ENCODE results near the gene DPYSL4.

Gene DPYSL4

DNA sequence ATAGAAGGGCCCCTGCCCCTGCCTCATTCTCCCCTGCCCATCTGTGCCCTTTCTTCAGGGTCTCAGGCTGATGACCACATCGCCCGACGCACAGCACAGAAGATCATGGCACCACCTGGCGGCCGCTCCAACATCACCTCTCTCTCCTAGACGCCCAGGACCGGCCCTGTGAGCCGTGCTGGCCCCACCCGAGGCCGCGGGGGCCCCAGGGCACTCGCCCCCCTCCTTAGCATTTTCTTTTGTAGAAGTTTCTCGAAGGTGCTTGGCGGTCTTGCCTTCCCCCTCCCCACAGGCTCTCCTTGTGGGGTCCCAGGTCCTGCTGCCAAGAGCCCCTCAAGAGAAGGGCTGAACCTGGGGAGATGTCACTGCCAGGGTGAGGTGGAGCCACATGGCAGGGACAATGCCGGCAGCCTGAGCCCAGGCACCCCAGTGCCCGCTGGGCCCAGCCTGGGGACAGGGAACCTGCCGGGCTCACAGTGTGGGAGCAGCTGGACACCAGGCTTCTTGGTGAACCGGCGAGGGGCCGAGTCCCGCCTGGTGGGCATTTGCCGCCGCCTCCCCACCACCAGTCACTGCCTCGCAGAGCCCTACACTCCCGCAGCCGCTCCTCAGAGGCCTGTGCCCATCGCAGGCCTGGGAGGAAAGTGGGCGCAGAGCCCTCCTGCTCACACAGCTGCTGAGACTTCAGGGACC lies 18.2 kb downstream of the DPYSL4 start:
- in situ Hi-C loops (cut with MboI; ENCODE audit: low sequenced_read_pairs): loop anchor here (25.0 kb wide), 1 partner anchor 457 kb away; no protein-coding TSS in a partner anchor

GRCh38 chr10:132205650-132206376 lies 19.1 kb downstream of the DPYSL4 start:
- in situ Hi-C loops (cut with MboI; ENCODE audit: low sequenced_read_pairs): loop anchor here (25.0 kb wide), 1 partner anchor 456 kb away; no protein-coding TSS in a partner anchor

- in situ Hi-C loops (cut with MboI; ENCODE audit: low sequenced_read_pairs): loop anchor here (25.0 kb wide), 1 partner anchor 456 kb away; no protein-coding TSS in a partner anchor
Measured at GRCh38 chr10:132206377-132206745, 19.6 kb downstream of the DPYSL4 start.

GRCh38 chr10:132206806-132207535 lies 20.2 kb downstream of the DPYSL4 start:
- in situ Hi-C loops (cut with MboI; ENCODE audit: low sequenced_read_pairs): loop anchor here (25.0 kb wide), 1 partner anchor 455 kb away; no protein-coding TSS in a partner anchor

DNA sequence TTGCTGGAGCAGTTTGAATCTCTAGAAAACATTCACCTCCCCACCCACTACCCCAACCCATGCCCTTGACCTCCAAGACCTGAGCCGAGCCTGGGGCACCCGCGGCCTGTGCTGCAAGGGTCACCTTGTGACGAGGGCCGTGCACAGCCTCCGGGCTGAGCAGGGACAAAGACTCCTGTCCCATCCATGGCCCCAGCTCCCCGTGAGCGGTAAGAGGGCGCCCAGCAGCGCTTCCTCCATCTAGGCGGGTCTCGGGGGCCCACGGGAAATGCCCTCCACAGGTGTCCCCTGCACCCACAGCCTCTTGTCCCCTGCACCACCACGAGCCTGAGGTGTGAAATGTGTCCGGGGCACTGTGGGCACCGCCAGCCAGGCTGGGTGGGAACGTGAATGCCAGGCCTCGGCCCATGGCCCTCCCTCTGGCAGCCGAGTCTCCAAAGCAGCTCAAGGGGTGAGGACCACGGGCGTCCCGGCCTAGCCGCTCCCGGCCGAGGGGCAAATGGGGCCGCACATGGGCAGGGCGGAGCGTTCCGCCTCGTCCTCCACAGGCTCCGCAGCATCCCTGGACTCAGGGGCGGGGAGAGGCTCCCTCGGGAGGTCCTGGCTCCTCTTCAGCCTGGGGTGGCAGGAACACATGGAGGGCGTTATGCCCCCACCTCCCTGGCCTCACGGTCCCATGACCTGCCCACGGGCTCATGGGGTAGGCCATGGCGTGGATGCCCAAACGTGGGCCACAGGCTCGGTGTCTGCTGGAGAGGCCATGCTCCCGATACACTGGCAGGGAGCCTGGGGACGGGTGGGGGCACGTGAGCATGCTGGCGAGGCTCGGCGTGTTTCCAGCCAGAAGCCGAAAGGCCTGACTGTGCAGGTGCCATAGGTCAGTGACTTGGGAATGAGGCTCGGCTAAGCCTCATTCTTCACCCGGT lies 21.1 kb downstream of the DPYSL4 start:
- in situ Hi-C loops (cut with MboI; ENCODE audit: low sequenced_read_pairs): loop anchor here (25.0 kb wide), 1 partner anchor 455 kb away; no protein-coding TSS in a partner anchor

- in situ Hi-C loops (cut with MboI; ENCODE audit: low sequenced_read_pairs): loop anchor here (25.0 kb wide), 1 partner anchor 454 kb away; no protein-coding TSS in a partner anchor
Measured at GRCh38 chr10:132208462-132209050, 21.8 kb downstream of the DPYSL4 start.

GRCh38 chr10:132209130-132209529 lies 22.4 kb downstream of the DPYSL4 start:
- in situ Hi-C loops (cut with MboI; ENCODE audit: low sequenced_read_pairs): loop anchor here (25.0 kb wide), 1 partner anchor 453 kb away; no protein-coding TSS in a partner anchor

- in situ Hi-C loops (cut with MboI; ENCODE audit: low sequenced_read_pairs): loop anchor here (25.0 kb wide), 1 partner anchor 452 kb away; no protein-coding TSS in a partner anchor
Measured at GRCh38 chr10:132209978-132210530, 23.3 kb downstream of the DPYSL4 start.

DNA sequence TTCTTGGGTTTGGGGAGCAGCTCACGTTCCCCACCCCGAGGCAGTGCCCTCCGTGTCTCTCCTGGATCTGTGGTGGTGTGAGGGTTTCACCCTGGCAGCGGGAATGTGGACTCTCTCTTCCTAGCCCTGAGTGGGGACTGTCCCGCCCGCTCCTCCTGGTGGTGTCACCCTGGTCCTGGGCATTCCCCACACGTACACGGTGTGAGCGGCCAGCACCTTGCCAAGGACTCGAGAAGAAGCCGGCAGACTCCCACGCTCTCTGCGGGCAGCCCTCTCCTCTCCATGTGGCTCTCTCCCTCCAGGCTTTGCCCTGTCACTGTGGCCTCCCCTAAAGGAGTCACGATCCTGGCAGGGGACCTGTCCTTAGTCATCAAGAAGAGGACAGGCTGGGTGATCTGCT lies 24.0 kb downstream of the DPYSL4 start:
- in situ Hi-C loops (cut with MboI; ENCODE audit: low sequenced_read_pairs): loop anchor here (25.0 kb wide), 1 partner anchor 452 kb away; no protein-coding TSS in a partner anchor

GRCh38 chr10:132211246-132211645 lies 24.5 kb downstream of the DPYSL4 start:
- in situ Hi-C loops (cut with MboI; ENCODE audit: low sequenced_read_pairs): loop anchor here (25.0 kb wide), 1 partner anchor 451 kb away; no protein-coding TSS in a partner anchor

GRCh38 chr10:132212816-132213215 lies 26.1 kb downstream of the DPYSL4 start:
- in situ Hi-C loops (cut with MboI; ENCODE audit: low sequenced_read_pairs): loop anchor here (25.0 kb wide), 1 partner anchor 449 kb away; no protein-coding TSS in a partner anchor

DNA sequence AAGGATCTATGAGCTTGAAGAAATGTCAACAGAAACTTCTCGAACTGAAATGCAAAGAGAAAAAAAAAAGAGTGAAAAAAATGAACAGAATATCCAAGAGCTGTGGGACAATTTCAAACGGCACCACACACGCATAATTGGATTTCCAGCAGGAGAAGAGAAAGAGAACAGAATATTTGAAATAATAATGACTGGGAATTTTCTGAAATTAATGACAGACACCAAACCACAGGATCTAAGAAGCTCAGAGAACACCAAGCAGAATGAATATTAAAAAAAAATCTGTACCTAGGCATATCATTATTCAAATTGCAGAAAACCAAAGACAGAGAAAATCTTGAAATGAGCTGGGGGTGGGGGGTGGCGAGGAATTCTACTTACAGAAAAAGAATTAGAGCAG lies 27.2 kb downstream of the DPYSL4 start:
- in situ Hi-C loops (cut with MboI; ENCODE audit: low sequenced_read_pairs): loop anchor here (25.0 kb wide), 1 partner anchor 448 kb away; no protein-coding TSS in a partner anchor

DNA sequence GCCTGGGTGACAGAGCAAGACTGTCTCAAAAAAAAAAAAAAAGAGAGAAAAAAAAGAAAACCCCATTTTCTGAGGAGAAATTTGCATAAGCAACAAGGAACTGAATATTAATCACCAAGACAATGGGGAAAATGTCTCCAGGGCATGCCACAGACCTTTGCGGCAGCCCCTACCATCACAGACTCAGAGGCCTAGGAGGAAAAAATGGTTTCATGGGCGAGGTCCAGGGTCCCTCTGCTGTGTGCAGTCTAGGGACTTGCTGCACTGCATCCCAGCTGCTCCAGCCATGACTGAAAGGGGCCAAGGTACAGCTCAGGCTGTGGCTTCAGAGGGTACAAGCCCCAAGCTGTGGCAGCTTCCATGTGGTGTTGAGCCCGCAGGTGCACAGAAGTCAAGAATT lies 29.7 kb downstream of the DPYSL4 start:
- in situ Hi-C loops (cut with MboI; ENCODE audit: low sequenced_read_pairs): loop anchor here (25.0 kb wide), 1 partner anchor 446 kb away; no protein-coding TSS in a partner anchor

GRCh38 chr10:132219486-132219885 lies 32.7 kb downstream of the DPYSL4 start:
- in situ Hi-C loops (cut with MboI; ENCODE audit: low sequenced_read_pairs): loop anchor here (25.0 kb wide), 1 partner anchor 443 kb away; no protein-coding TSS in a partner anchor

- in situ Hi-C loops (cut with MboI; ENCODE audit: low sequenced_read_pairs): loop anchor here (5.0 to 25.0 kb wide), 4 partner anchors 127 to 442 kb away; no protein-coding TSS in a partner anchor
Measured at GRCh38 chr10:132220061-132220460, 33.3 kb downstream of the DPYSL4 start.

DNA sequence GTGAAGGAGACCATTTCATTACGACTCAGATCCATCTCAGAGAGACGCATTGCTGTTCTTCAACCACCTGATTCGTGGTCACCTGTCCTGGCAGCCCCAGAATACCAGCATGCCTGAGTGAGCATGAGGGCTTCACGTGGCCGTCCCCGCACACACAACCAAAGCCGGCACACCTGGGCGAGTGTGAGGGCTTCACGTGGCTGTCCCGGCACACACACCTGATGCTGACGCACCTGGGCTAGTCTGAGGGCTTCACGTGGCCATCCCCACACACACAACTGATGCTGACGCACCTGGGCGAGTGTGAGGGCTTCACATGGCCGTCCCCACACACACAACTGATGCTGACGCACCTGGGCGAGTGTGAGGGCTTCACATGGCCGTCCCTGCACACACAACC lies 34.2 kb downstream of the DPYSL4 start:
- in situ Hi-C loops (cut with MboI; ENCODE audit: low sequenced_read_pairs): loop anchor here (5.0 to 25.0 kb wide), 4 partner anchors 126 to 441 kb away; no protein-coding TSS in a partner anchor

- in situ Hi-C loops (cut with MboI; ENCODE audit: low sequenced_read_pairs): loop anchor here (5.0 to 25.0 kb wide), 4 partner anchors 125 to 440 kb away; no protein-coding TSS in a partner anchor
Measured at GRCh38 chr10:132222726-132223125, 36.0 kb downstream of the DPYSL4 start.

- in situ Hi-C loops (cut with MboI; ENCODE audit: low sequenced_read_pairs): loop anchor here (5.0 to 25.0 kb wide), 4 partner anchors 124 to 439 kb away; no protein-coding TSS in a partner anchor
Measured at GRCh38 chr10:132223156-132223590, 36.4 kb downstream of the DPYSL4 start.

Data from HL-60/S4 (cell line).